Adrenal gland (tissue), 12 donors: ENCODE results near the gene KICS2. TPM values are rescaled to one million over a fixed set of nuclear protein-coding genes. Genes with fewer than 3 reads are reported as not detected.

Experiments used
- DNase-seq, 7 donors: peaks; one replicate each; pipeline ENCODE4 v3.0.0-alpha.2; 2019 to 2020
- H3K27ac ChIP-seq, 5 donors: fragments of 200-600 bp; sonication (generic) in 4 of 5; 1 replicate in 3 of 5; 2 replicates in 2 of 5; pipeline versions ENCODE4 v1.5.1 to v1.8.0; 2016 to 2020; ENCODE audit warnings: mild to moderate bottlenecking in 1 of 5
- H3K27me3 ChIP-seq: fragments of 200-600 bp; 2 replicates; pipeline ENCODE4 v1.8.0; 2021
- H3K36me3 ChIP-seq, 2 donors: fragments of 200-600 bp; replicated peaks in 1 of 2; 1 replicate in 1 of 2; 2 replicates in 1 of 2; pipeline versions ENCODE4 v1.5.1 to v1.8.0; 2018 to 2022
- H3K4me1 ChIP-seq, 2 donors: fragments of 200-600 bp; replicated peaks in 1 of 2; 1 replicate in 1 of 2; 2 replicates in 1 of 2; pipeline versions ENCODE4 v1.5.1 to v1.8.0; 2018 to 2021
- H3K4me3 ChIP-seq, 4 donors: fragments of 200-600 bp; sonication (generic) in 3 of 4; one replicate each; pipeline ENCODE4 v1.5.1; 2016 to 2018
- H3K9me3 ChIP-seq, 3 donors: fragments of 200-600 bp; sonication (generic) in 1 of 3; replicated peaks in 1 of 3; 1 replicate in 2 of 3; 2 replicates in 1 of 3; pipeline versions ENCODE4 v1.5.1 to v1.8.0; 2016 to 2021
- POLR2A ChIP-seq, 2 donors: fragments of 450-650 bp; IDR thresholded peaks; one replicate each; pipeline ENCODE4 v1.6.1; 2017; ENCODE audit warnings: antibody characterized with exemption in 2 of 2, mild to moderate bottlenecking in 2 of 2, moderate library complexity in 1 of 2
- WGBS, 4 donors: extraction: QIAGEN DNeasy Blood & Tissue Kit in 2 of 4; methylation state at CpG; one replicate each; pipeline versions ENCODE4 v1.1.5 to v1.1.7; 2013 to 2017; 5-methylcytosine and 5-hydroxymethylcytosine counted together
- intact Hi-C, 2 donors: fragments of 100-400 bp; cut with DNase I; formaldehyde crosslinking; loops; one replicate each; pipeline versions ENCODE4 v1.14.1 to v1.15.0; 2022 to 2023
- polyA plus RNA-seq, 3 donors: library from polyadenylated mRNA; stranded (reverse); fragments of 200-250 nt in 2 of 3; fragments of 350-450 nt in 1 of 3; fragmentation: Illumina TruSeq in 1 of 3; extraction: RNeasy Lipid Tissue Mini Kit (QIAGEN cat#74804) in 1 of 3; gene quantifications; one replicate each; pipeline ENCODE4 v1.2.3, GENCODE V29; 2013 to 2014
- small RNA-seq, 2 donors: library from RNA; depleted of rRNA; stranded (forward); fragments of <200 nt; gene quantifications; one replicate each; pipeline ENCODE3, GENCODE V24; 2016
- total RNA-seq, 9 donors: library from RNA; depleted of rRNA in 4 of 9; stranded (reverse); fragments of >200 nt in 4 of 9; fragments of 120-200 nt in 1 of 9; fragmentation: NEBNext Ultra II Directional in 1 of 9; extraction: Animal tissue kit (Norgen Biotek cat#: 25700) in 1 of 9; gene quantifications; one replicate each; pipeline versions ENCODE4 v1.1.0 to v1.2.4, GENCODE V29; 2013 to 2023
- TF ChIP-seq, protein P1 (sequence below), 6 experiments: fragments of 450-650 bp in 4 of 6; fragments of 200-600 bp in 2 of 6; sonication (generic) in 1 of 6; IDR thresholded peaks; 1 replicate in 5 of 6; 2 replicates in 1 of 6; pipeline versions ENCODE4 v1.5.1 to v1.8.0; 2016 to 2021; ENCODE audit warnings: antibody characterized with exemption in 6 of 6, mild to moderate bottlenecking in 2 of 6, moderate library complexity in 1 of 6
- donor health status: healthy with polysubstance abuse.
- donor health status: Bipolar disorder and iron deficiency.
- donor health status: DM: yes; HTN: yes; CAD: no.
- donor health status: DM: no; HTN: no; CAD: no.
- donor health status: DM: no; HTN: no; CAD: no.
- donor health status: DM: yes; HTN: yes; CAD: no.

Gene KICS2
- total and polyA plus RNA-seq, 12 donors: 5.0 to 36.4 (median 12.0) TPM

DNA sequence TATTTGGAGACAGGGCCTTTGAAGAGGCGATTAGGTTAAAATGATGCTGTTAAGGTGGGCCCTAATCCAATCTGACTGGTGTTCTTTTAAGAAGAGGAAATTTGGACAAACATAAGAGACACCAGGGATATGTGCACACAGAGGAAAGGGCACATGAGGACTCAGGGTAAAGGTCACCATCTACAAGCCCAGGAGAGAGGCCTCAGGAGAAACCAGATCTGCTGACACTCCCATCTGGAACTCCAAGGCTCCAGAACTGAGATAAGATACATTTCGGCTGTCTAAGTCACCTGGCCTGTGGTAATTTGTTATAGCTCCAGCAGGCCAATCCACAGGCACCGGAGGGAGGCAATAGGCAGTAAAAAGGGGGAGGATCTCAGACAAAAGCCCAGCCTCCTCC is 48.6 kb downstream of the KICS2 start:
- intact Hi-C loops: no loop called here
- Histone ChIP-seq H3K27me3 (no peaks in the 10 kb centered on the region), H3K27ac (no peak overlapping the region), H3K36me3 (no peaks in the 10 kb centered on the region), H3K4me3 (no peak overlapping the region), H3K4me1 (peaks cover 0 to 11% of the 10 kb centered on the region in 2 donors), H3K9me3 (no peaks in the 10 kb centered on the region)
- DNase-seq: no peak
- 75 to 83% (median 81%) methylated on average over 3 of the region's 3 CpGs for WGBS, 4 donors
- TF ChIP-seq, protein P1, sequence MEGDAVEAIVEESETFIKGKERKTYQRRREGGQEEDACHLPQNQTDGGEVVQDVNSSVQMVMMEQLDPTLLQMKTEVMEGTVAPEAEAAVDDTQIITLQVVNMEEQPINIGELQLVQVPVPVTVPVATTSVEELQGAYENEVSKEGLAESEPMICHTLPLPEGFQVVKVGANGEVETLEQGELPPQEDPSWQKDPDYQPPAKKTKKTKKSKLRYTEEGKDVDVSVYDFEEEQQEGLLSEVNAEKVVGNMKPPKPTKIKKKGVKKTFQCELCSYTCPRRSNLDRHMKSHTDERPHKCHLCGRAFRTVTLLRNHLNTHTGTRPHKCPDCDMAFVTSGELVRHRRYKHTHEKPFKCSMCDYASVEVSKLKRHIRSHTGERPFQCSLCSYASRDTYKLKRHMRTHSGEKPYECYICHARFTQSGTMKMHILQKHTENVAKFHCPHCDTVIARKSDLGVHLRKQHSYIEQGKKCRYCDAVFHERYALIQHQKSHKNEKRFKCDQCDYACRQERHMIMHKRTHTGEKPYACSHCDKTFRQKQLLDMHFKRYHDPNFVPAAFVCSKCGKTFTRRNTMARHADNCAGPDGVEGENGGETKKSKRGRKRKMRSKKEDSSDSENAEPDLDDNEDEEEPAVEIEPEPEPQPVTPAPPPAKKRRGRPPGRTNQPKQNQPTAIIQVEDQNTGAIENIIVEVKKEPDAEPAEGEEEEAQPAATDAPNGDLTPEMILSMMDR (IDR thresholded peaks at IDR 0.05): no peak
- no peak for TF ChIP-seq POLR2A (IDR thresholded peaks at IDR 0.05)

Small RNAs within 50 kb of the gene (small RNA-seq; reads per million reads assigned to genes)
- gene RNU5A-7P (0 reads per million in 2 donors), gene RNU6-1009P (0 reads per million in 2 donors)

Other genes with a start within 250 kb of the KICS2 start
- under 1 TPM in 1 of 9 donors, not detected in 8; 0.11 TPM for gene C12orf56, start 168.5 kb upstream of the KICS2 start, total RNA-seq
- under 1 TPM in 1 of 3 donors, not detected in 2; 0.07 TPM for gene C12orf56, start 168.5 kb upstream of the KICS2 start, polyA plus RNA-seq
- gene XPOT, start 182.1 kb upstream of the KICS2 start, total RNA-seq: 10 to 100 TPM; 30.6 to 59.1 (median 45.6) TPM
- gene XPOT, start 182.1 kb upstream of the KICS2 start, polyA plus RNA-seq: 10 to 100 TPM; 12.4 to 59.6 (median 14.7) TPM
- gene TBK1, start 229.8 kb upstream of the KICS2 start, total RNA-seq: 10 to 100 TPM; 19.0 to 46.1 (median 27.1) TPM
- gene TBK1, start 229.8 kb upstream of the KICS2 start, polyA plus RNA-seq: 10 to 100 TPM; 16.0 to 48.3 (median 18.6) TPM